HG03439 (cell line): ENCODE results near the gene EPHA10.

Experiments
- ATAC-seq: cut with Tn5 transposase; IDR thresholded peaks from one replicate; pipeline ENCODE4 v1.9.1; 2021; ENCODE audit warnings: mild to moderate bottlenecking, moderate library complexity; ENCODE audit not compliant: unreplicated experiment

The EPHA10 gene

DNA sequence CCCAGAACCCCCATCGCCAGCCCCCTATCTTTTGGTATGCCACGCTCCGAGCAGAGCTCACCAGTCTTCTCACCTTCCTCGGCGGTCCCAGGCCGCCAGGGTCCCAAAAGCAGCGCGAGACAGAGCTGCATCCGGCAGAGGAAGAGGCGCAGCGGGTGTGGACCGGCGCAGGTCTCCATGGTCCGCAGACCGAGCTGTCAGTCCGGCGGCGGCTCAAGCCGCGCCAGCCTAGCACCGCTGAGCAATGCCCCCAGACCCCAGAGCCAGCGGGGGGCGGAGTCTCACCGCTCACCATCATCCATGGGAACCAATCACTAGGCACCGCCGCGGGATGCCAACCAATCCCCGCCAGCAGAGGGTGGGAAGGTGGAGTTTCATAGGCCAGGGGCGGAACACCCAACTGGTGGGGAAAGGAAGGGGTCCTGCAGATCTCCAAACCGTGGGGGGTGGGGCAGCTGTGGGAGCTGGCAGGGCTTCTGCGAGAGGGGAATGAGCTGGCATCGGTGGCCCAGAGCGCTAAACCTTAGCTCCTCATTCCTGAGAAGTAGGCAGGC is at the start of gene EPHA10:
Gene EPHA10 (minus strand): TSS at position 233 of the 554 bp plus-strand sequence. CDS start 54 bp downstream, at position 179.
- no peak for ATAC-seq

DNA sequence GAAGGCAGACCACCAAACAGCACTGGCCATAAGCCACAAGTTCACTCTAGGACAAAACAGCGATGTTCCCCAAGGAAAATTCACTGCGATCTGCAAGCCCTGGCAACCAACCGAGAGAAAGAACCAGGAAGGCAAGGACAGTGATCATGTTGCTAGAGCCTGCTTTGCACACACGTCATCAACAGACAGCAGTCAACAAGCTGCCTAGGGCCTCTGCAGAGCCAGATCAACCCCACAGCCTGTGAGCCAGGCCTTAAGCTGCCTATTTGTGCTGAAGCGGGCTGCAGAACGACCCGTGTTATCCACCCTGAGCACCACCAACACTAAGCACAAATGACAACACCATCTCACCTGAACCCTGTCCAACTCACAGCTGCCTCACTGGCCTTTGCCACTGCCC is 49.3 kb upstream of the EPHA10 start:
- ATAC-seq: no peak

DNA sequence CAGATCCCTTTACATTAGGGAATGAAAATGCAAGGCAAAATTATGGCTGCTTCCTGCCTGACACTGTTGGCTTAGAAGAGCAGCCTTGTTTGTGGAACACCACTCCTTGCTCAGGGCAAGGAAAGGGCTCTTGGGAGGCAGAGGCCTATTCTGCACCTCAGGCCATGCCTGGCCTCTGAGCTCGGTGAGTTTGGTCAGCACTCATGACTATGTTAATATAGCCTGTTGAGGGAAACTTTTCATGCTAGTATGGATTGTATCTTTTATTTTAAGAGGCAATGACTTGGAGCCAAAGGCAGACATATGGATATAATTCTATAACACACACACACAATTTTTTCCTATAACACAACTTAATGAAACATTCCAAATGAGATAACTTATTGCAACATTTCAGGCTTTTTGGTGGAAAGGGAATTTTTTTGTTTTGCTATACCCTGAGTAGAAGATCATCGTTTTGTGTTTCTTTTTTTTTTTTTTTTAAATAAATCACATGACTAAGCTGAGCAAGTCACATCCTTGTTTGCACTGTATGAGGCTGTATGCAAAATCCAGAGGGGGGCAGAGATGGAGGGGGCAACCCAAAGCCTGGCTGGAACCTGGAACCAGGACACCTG is 48.7 kb upstream of the EPHA10 start:
- ATAC-seq: no peak

DNA sequence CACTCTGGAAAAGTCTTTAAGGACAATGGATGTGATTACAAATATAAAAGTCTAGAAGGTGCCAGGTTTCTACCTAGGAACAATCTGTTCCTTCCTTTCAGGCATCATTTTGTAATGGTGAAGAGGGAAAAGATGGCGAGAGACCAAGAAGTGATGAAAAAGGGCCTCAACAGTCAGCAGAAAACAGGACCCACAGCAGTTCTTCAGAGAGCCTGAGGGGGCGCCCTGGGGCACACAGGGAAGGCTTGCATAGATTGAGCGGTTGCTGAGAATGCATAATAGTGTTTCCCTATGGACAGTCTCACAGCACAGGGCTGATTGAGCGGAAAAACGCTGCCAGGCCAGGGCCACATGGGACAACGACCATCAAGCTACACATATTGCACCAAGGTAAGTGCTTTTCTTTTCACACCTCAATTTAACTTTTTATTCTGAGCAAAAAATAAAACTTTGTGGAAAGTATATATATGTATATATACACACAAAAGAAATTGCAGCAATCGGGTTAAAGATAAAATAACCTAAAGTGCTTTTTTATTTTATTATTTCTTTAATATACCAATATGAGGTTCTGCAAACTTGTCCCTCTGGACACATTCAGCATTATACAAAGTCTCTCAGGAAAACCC is 46.2 kb upstream of the EPHA10 start:
- ATAC-seq: no peak

DNA sequence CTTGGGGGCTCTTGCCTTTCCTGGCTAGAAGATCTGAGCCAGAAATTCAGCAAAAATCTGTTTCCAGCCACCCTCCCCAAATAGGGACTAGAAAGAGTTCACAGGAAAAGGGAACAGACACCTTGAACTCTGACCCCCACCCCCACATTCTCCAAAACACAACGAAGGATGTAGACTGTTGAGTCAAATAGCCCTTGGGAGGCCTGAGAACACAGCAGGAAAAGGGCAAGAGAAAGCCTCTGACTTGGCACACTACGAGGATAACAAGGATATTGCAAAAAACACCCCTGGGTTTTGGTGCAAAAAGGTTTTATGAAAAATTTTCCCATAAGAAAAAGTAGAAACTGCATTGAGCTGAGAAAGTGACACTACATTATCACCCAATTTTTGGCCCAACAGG is 45.0 kb upstream of the EPHA10 start:
- no peak for ATAC-seq

DNA sequence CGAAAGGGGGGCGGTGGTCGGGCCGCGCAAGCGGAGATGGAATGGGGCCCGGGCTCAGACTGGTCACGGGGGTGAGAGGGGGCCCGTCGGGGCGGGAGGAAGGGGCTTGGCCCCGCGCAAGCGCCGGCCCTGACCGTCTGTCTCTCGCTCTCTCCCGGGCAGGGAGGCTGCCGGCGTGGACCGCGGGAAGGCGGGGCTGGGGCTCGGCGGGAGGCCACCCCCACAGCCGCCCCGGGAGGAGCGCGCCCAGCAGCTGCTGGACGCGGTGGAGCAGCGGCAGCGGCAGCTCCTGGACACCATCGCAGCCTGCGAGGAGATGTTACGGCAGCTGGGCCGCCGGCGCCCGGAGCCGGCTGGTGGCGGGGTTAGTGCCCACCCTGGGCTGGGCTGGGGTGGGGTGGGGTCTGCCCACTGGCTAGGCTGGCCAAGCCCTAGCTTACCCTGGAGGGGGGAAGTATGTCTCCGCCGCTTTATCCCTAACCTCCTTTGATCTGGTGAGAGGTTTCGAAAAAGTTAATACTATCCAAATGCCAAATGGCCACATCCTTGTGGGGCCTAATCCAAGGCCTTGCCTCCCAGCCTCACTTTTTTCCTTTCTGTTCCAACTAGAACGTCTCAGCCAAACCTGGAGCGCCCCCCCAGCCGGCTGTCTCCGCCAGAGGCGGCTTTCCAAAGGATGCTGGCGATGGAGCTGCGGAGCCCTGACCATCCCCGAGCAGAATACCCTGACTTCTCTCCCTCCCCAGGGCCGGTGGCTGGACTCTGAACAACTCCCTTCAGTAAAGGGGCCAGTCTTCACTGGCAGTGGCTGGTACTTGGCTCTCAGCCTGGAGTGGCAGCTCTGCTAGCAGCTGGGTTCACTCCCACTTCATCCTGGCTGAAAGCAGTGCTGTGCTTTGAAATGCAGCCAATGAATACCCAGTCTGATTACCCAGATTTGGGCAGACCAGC is 43.7 kb upstream of the EPHA10 start:
- peak; percentile 36 for ATAC-seq

DNA sequence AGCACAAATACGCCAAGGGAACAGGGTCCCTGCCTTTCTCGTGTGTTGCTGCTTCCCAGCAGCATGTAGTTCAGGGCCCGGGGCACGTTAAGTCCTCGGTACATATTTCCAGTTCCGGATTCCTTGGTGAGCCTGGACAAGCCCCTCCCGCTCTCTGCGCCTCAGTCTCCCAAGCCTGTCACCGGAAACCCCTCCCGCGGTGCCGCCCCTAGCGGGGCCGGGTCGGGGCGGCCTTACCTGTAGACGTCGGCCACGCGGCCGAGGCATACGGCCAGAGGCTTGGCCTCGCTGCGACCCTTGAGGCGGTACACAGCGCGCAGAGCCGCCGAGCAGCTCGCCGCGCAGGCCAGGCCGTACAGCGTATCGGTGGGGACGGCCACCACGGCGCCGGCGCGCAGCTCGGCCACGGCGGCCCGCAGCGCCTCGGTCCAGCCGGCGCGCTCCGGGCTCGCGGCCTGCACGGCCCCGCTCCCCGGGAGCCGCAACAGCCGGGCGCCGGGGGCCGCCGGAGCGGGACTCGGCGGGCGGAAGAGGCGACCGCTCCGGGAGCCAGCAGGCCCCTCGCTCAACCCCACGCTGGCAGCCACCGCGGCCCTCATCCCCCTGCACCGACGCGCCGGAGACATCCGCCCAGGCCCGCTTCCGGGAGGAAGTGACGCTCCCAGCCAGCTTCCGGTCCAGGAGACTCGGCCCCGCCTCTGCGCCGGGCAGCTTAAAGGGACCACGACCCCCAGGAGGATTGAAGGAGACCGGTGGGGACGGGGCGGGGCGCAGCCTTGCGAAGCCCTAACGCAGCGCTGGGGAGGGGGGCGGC is 42.8 kb upstream of the EPHA10 start, which contains the start of the genes C1orf122 and YRDC:
Gene C1orf122 (plus strand): TSS at position 236 of the 814 bp plus-strand sequence. CDS start 615 bp downstream, outside the sequence.
Gene YRDC (minus strand): TSS at position 654 of the 814 bp plus-strand sequence. CDS start 28 bp downstream, at position 626.
- peak; percentile 83 for ATAC-seq

DNA sequence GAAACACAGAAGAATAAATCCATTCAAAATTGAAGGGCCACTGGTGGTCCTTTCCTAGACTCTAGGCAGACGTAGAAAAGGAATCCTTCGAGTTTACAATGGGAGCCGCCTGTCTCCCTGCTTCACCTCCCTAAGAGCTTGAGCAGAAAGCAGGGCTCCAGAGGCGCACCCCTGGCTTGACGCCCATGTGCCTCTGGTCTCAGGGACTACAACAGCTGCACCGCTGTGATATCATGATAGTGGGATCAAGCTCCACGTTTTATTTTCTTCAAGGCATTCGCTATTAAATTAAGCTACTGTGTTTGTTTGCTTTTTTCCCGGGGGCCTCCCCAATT is 42.3 kb upstream of the EPHA10 start:
- ATAC-seq: no peak

DNA sequence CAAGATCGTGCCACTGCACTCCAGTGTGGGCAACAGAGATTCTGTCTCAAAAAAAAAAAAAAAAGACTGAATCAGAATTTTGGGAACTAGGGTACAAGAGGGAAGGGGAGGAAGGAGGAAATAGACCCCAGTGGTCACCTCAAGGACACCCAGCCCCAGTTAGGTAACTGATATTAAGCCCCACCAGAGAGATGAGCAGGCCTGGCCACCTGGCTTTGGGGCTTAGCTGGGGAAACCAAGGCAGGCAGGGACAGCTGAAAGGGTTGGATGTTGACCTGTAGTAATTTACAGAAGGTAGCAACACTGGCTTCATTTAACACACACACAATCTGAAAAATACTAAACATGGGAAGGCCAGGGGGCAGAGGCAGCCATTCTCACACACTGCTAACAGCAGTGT is 37.5 kb upstream of the EPHA10 start:
- no peak for ATAC-seq

DNA sequence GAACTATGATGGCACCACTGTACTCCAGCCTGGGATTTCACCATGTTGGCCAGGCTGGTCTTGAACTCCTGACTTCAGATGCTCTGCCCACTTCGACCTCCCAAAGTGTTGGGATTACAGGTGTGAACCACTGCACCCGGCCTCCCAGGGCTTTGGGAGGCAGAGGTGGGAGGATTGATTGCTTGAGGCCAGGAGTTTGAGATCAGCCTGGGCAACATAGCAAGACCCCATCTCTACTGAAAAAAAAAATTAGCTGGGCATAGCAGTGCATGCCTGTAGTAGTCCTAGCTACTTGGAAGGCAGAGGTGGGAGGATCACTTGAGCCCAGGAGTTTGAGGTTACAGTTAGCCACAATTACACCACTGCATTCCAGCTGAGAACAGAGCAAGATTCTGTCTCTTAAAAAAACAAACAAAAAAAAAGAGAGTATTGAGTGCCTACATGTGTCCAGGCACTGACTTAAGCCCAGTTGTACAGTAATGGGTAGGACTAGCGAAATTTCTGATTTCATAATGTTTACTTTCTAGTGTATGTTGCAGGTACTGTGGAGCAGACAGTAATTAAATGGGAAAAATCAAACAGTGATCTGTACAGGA is 32.9 kb upstream of the EPHA10 start:
- ATAC-seq: no peak

DNA sequence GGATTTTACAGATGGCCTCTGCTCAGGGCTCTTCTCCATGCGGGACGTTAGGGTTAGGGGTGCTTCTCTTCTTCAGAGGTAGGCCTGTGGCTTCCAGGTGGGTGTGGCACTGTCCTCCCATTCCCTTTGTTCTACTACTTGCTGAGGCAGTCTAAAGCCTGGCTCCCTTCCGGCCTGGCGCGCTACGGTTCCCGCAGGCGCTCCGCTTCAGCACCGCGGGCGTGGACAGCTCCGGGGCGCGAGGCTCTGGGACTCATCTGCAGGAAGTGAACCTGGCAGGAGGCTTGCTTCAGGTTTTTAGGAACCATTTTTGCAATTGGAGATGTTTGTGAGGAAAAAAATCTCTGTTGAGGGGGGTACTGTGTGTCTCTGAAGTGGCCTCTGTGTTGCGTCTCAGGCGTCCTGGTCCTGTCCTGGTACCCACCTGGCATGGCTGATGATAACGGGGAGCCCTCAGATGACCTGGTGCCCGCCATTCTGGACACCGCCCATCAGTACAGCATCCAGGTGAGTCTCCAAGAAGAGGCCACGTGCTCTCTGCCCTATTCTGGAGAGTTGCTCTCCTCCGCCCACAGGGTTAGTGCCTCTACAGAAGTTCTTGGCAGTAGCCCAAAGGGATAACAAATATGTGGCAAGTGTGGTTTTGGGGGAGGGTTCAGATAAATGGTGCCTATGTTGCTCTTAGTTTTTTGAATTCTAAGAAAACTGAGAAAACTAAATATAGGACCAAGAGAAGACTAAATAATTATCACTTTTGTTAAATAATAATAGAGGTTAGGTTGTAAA is 30.6 kb upstream of the EPHA10 start:
- ATAC-seq: no peak

DNA sequence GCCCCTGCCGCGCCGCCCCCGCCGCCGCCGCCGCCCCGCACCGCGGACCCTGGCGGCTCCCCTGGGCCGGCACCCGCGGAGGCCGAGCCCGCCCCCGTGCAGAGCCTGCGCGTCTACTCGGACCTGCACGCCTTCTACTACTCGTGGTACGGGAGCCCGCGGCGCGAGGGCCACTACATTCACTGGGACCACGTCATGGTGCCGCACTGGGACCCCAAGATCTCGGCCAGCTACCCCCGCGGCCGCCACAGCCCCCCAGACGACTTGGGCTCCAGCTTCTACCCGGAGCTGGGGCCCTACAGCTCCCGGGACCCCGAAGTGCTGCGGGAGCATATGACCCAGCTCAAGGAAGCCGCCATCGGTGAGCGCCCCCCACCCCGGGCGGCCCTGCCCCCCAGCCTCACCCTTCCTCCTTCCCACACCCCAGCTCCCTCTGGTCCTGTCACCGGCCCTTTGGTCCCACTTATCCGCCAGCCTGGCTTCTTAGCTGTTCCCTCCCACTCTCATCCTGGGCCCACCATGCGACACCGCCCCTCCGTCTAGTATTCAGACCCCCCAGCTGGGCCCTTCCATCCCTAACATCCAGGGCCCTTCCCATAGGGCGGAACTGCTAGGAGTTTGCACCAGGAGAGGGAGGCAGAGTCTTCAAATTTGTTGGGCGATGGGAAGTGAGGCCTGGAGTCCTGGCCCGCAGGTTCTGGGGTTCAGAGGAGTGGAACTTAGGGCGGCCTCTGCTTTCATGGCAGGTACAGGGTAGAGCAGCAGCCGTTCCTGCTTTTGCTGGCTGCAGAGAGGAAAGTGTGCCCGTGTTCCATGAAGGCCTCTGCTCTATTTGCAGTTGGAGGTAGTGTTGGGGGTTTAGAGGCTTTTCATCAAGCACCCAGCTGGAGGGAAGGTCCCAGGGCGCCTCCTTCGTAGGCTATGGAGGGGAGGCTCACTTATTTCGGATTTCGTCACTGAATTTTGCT is 29.7 kb upstream of the EPHA10 start:
- no peak for ATAC-seq

DNA sequence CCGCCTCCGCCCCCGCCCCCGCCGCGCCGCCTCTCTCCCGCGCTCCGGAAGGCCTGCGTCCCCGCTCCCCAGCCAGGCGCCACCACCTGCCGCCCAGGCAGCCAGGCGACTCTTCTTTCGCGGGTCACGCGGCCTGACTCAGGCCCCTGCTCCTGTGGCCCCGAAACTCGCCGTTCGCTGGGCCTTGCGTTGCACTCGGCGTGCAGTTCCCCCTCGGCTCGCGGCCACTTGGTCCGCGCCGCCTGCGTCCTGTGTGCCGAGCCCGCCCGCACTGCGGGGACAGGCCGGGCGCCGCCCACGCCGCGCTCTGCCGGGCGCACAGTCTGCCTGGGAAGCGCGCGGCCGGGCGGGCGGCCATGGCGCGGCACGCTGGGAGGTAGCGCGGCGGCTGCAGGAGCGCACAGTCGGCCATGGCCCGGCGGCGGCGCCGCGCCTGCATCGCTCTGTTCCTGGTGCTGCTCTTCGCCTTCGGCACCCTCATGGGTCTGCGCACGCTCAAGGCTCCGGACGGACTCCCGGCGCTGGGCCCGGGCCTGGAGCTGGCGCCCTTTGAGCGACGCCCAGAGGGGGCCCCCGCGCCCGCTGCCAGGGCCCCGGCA is 29.0 kb upstream of the EPHA10 start, which contains the start of gene MANEAL:
Gene MANEAL (plus strand): TSS at position 75 of the 599 bp plus-strand sequence. CDS start 336 bp downstream, at position 411.
- peak; percentile 52 for ATAC-seq

DNA sequence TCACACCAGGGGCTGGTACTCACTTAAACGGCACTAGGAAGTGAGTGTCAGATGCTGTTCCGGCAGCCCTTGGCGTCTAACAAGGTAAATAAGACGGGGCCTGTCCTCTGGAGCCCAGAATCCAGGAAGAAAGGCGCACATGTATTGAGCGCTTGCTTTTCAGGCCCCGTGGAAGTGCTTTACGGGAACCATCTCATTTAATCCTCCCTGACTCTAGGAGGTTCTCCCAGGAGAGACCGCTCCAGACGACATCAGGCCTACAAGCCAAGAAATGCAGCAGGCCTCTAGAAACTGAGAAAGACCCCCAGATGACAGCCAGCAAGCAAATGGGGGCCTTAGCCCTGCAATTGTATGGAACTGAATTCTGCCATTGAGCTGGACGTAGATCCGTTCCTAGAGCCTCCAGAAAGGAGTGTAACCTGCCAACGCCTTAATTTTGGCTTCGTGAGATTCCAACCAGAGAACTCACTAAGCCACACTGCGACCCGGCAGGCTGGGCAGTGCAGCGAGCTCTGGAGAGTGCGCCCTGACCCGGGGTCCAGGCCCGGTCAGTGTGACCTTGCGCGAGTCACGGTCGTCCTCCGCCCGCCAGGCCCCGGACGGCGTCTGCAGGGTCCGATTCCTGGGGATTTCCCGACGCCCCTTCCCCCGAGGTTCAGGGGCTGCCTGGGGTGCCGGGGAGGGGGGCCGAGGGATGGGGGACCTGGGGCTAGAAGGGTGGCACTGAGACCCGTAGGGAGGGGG is 28.2 kb upstream of the EPHA10 start:
- ATAC-seq: no peak

DNA sequence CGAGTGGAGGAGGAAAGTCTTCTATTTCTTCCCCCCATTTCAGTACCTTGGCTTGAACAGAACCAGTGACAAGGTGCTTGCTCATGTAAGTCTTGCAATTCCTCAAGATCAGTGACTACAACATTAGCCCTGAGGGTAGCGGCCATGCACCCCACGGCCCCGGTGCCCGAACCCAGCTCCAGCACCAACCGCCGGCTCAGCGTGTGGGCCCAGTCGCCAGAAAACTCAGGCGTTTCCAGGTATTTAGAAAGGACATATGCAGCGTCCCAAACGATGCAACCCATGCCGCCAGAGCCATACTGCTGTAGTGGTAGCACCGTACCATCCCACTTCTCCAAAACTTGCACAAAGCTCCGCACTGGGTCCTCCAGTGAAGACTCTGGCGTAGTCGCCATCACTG is 17.6 kb upstream of the EPHA10 start:
- no peak for ATAC-seq

DNA sequence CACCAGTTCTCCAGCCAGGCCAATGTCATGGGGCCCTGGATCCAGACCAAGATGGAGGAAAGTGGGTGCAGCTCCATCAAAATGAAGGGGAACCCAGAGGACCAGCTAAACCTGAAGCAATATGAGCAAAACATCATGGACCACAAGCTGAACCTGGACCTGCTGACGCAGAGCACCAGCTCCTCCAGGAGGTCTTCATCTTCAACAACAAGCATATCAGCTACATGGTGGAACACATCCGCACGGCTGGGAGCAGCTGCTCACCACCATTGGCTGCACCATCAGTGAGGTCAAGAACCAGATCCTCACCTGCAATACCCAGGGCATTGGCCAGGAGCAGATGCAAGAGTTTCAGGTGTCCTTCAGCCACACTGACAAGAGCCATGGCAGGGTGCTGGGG is 13.7 kb upstream of the EPHA10 start:
- no peak for ATAC-seq

DNA sequence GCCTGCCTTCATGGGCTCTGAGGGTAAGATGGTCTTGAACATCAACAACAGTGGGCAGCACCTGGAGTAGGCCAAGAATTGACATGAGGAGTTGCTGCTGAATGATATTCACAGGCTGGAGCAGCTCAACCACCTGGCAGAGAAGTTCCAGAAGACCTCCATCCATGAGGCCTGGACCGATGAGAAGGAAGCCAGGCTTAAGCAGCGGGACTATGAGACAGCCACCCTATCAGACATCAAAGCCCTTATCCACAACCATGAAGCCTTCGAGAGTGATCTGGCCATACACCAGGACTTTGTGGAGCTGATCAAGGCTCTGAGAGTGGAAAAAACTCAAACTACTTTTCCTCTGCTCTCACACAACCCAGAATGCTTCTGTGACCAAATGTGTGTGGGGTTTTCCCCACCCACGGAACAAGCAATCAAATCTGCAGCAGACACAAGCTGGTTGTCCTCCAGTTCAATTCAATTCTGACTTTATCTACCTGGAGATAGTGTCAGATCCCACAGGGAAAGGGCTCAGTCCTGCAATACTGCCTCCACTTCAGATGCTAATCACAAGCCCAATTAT is 12.1 kb upstream of the EPHA10 start:
- ATAC-seq: no peak
